Thoracic aorta (tissue), 2 donors: ENCODE data around the gene RNF157. TPM values are rescaled to one million over a fixed set of nuclear protein-coding genes. Genes with fewer than 3 reads are reported as not detected.

ENCODE experiments used
- ATAC-seq: fragments of 150-250 bp; one replicate; pipeline ENCODE4 v1.8.0; 2017; ENCODE audit warnings: low read depth; ENCODE audit not compliant: insufficient number of reproducible peaks, low FRiP score
- DNase-seq: peaks from one replicate; pipeline ENCODE4 v3.0.0-alpha.2; 2020; ENCODE audit warnings: low spot score
- H3K27ac ChIP-seq, 2 donors: fragments of 200-600 bp; sonication (generic); 1 replicate in 1 of 2; 2 replicates in 1 of 2; pipeline ENCODE4 v1.5.1; 2016; ENCODE audit warnings: mild to moderate bottlenecking in 2 of 2, moderate library complexity in 2 of 2
- H3K27me3 ChIP-seq: fragments of 200-600 bp; sonication (generic); replicated peaks from 2 replicates; pipeline ENCODE4 v1.6.0; 2016; ENCODE audit warnings: mild to moderate bottlenecking; ENCODE audit not compliant: insufficient read depth
- H3K36me3 ChIP-seq: fragments of 200-600 bp; sonication (generic); one replicate; pipeline ENCODE4 v1.5.1; 2016
- H3K4me1 ChIP-seq, 2 donors: fragments of 200-600 bp; sonication (generic); 1 replicate in 1 of 2; 2 replicates in 1 of 2; pipeline versions ENCODE4 v1.5.1 to v1.6.0; 2016; ENCODE audit warnings: low read depth in 2 of 2, mild to moderate bottlenecking in 1 of 2; ENCODE audit not compliant: control insufficient read depth in 1 of 2
- H3K4me3 ChIP-seq: fragments of 200-600 bp; sonication (generic); 2 replicates; pipeline ENCODE4 v1.5.1; 2016; ENCODE audit warnings: mild to moderate bottlenecking
- H3K9me3 ChIP-seq: fragments of 200-600 bp; sonication (generic); 2 replicates; pipeline ENCODE4 v1.5.1; 2016
- CTCF ChIP-seq: fragments of 200-600 bp; sonication (generic); IDR thresholded peaks from one replicate; pipeline ENCODE4 v1.5.1; 2019; ENCODE audit warnings: antibody characterized with exemption
- total RNA-seq, 2 donors: library from RNA; depleted of rRNA; stranded (reverse); fragments of >200 nt; gene quantifications; one replicate each; pipeline versions ENCODE4 v1.1.0 to v1.2.3, GENCODE V29; 2016

Gene RNF157
- total RNA-seq, 2 donors from 2014 or later, result 0.41 to 1.9 TPM

GRCh38 chr17:76204277-76204676 lies 36.0 kb downstream of the RNF157 start:
- no peak overlapping the region for H3K4me3 ChIP-seq
- H3K36me3 ChIP-seq, result no peaks in the 10 kb centered on the region
- H3K27me3 ChIP-seq, result no peaks in the 10 kb centered on the region
- DNase-seq (no peak), ATAC-seq (no peak)
- TF ChIP-seq CTCF, result no peak
- H3K9me3 ChIP-seq, result no peaks in the 10 kb centered on the region
- H3K4me1 ChIP-seq, result no peaks in the 10 kb centered on the region
- no peak overlapping the region for H3K27ac ChIP-seq

DNA sequence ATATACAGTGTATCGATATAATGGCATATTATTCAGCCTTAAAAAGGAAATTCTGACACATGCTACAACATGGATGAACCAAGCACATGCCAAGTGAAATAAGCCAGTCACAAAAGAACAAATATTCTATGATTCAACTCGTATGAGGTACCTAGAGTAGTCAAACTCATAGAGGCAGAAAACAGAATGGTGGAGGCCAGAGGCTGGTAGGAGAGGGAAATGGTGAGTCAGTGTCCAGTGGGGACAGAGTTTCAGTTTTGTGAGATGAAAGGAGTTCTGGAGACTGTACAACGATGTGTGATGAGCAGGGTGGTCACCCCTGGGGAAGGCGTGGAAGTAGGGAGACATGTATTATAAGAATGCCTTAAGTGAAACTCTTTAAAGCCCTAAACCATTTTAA lies 39.9 kb downstream of the RNF157 start:
- no peak for ATAC-seq
- no peak for DNase-seq
- no peak for TF ChIP-seq CTCF

GRCh38 chr17:76199469-76199868 lies 40.8 kb downstream of the RNF157 start:
- no peaks in the 10 kb centered on the region for H3K27me3 ChIP-seq
- ATAC-seq, result no peak
- no peaks in the 10 kb centered on the region for H3K36me3 ChIP-seq
- H3K9me3 ChIP-seq, result no peaks in the 10 kb centered on the region
- DNase-seq, result no peak
- peaks cover 0 to 20% of the 10 kb centered on the region in 2 donors for H3K4me1 ChIP-seq
- H3K27ac ChIP-seq, result no peak overlapping the region
- no peak overlapping the region for H3K4me3 ChIP-seq
- TF ChIP-seq CTCF, result no peak

More for the DNA sequence above, 39.9 kb downstream of the RNF157 start:
- Histone ChIP-seq H3K4me3 (no peak overlapping the region), H3K36me3 (no peaks in the 10 kb centered on the region), H3K27me3 (no peaks in the 10 kb centered on the region), H3K9me3 (no peaks in the 10 kb centered on the region), H3K4me1 (peaks cover 0 to 20% of the 10 kb centered on the region in 2 donors), H3K27ac (no peak overlapping the region)

GRCh38 chr17:76198702-76199101 lies 41.6 kb downstream of the RNF157 start:
- Histone ChIP-seq H3K4me3 (no peak overlapping the region), H3K4me1 (peaks cover 0 to 20% of the 10 kb centered on the region in 2 donors), H3K9me3 (no peaks in the 10 kb centered on the region), H3K27ac (no peak overlapping the region), H3K27me3 (no peaks in the 10 kb centered on the region), H3K36me3 (no peaks in the 10 kb centered on the region)
- DNase-seq, result no peak
- TF ChIP-seq CTCF, result no peak
- ATAC-seq, result no peak

- DNase-seq, result no peak
Measured at GRCh38 chr17:76197911-76198310, 42.4 kb downstream of the RNF157 start.

More at GRCh38 chr17:76197911-76198310, 42.4 kb downstream of the RNF157 start:
- Histone ChIP-seq H3K9me3 (no peaks in the 10 kb centered on the region), H3K4me1 (peaks cover 0 to 20% of the 10 kb centered on the region in 2 donors), H3K27me3 (no peaks in the 10 kb centered on the region), H3K36me3 (no peaks in the 10 kb centered on the region), H3K27ac (no peak overlapping the region), H3K4me3 (no peak overlapping the region)
- no peak for ATAC-seq
- TF ChIP-seq CTCF, result no peak
